DMS79 (cell line): ENCODE data around the gene PTPRC.

Experiments used
- DNase-seq: peaks from one replicate; lab custom pipeline; 2025; lab: John Stamatoyannopoulos, UW

The PTPRC gene

GRCh38 chr1:198620951-198621824 lies 17.7 kb upstream of the PTPRC start:
- no peak for DNase-seq

- DNase-seq: no peak
Observed at GRCh38 chr1:198622001-198622400, 16.8 kb upstream of the PTPRC start.

- no peak for DNase-seq
Observed at GRCh38 chr1:198623752-198624647, 14.8 kb upstream of the PTPRC start.

DNA sequence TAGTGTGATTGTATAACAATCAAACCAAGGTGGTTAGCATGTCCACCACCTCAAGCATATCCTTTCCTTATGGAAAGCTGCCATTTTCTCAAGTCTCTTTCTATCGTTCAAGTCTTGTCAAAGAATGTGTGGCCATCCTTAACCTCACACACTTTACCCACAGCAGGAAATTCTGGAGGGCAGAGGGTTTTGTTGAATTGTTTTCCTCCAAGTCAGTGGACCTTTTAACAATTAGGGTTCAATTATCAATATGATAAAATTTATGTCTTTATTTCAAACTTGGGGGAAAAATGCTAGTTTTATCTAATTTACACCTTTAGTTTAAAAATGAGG lies 14.2 kb upstream of the PTPRC start:
- no peak for DNase-seq

GRCh38 chr1:198627436-198628066 lies 11.3 kb upstream of the PTPRC start:
- no peak for DNase-seq

- no peak for DNase-seq
Observed at GRCh38 chr1:198628067-198628455, 10.8 kb upstream of the PTPRC start.

DNA sequence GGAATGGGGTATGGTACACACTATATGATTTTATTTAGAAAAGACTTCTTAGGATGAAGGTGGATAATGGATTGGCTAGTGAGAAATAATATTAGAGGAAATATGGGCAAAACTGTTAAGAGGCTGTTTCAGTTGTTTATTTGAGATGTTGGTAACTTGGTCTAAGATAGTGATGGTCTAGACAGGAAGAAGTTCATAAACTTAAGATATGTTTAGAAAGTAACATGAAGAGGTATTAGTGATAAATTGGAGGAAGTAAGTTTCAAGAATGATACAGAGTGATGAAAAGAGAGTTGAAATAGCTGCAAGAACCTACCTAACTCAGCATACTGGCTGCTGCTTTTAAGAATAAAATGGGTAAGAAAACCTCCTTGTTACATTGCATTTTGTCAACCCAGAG lies 9.2 kb upstream of the PTPRC start:
- no peak for DNase-seq

DNA sequence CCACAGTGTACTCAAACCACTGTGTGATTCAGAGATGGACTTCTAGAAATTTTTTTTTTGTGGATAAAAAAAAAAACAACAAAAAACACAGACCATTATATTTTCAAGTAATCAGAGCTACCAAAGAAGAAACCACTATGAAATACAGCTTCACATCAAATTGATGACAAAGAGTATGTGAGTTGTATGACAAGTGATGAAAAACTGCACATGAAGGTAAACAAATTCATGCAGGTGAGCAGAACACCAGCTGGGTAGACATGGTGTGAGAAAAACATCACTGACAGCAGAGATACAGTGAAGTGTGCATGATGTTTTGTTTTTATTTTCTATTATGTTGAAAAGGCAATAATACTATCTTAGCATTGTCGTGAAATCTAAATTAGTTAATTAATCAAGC lies 8.0 kb upstream of the PTPRC start:
- no peak for DNase-seq

GRCh38 chr1:198631292-198631691 lies 7.5 kb upstream of the PTPRC start:
- DNase-seq: no peak

DNA sequence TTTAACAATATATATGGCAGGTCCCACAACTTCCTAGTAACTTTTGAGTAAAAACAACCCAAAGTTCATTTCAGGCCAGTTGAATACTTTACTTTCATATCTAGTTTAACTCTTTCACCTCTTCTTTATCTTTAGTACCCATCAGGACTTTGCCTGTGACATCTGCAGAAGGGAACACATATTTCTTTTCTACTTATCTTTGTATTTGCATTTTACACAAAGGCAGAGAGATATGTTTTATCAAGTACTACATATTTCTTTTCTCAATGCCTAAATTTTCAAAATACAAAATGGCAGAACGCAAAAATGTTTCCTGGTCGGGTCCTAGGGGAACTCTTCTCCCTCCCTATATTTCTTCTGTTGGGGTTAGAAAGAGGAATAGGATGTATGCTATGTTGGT lies 6.8 kb upstream of the PTPRC start:
- DNase-seq: no peak

GRCh38 chr1:198633675-198634121 lies 5.1 kb upstream of the PTPRC start:
- no peak for DNase-seq

- DNase-seq: no peak
Observed at GRCh38 chr1:198635964-198636363, 2.9 kb upstream of the PTPRC start.

DNA sequence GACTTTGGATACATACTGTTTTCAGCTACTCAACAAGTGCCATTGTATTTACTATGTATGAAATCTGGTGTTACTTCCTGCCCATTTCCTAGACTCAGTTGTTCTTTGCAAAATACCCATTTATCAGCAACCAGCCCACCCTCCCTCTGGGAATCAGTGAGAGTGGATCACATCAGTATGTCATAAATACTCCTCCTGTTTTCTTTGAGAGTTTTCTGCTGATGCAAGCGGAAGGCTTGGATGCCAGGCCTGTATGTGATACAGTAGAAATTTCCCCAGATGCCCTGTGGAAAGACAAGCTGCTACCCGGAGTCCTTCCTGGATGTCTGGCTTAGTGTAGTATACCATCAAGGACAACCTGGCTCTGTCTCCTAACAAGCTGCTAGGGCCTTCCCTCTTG lies 2.4 kb upstream of the PTPRC start:
- DNase-seq: no peak

DNA sequence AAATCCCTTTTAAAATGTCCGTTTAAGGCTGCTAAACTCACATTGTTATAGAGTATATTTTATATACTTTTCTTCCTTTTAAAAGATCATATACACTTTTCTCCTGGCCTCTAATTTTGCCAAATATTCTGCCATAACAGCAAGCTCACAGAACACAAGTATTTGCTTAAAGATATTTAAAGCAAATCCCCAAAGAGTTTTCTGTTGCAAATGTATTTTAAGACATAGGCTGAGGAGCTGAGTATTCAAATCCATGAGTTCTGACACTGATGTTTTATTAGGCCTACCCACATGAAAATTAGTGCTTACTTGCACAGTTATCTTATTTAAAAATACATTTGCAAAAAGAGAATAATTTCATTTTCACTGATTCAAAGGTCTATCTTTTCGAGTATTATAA lies 1.7 kb upstream of the PTPRC start:
- DNase-seq: no peak

GRCh38 chr1:198637916-198638437 lies 863 bp upstream of the PTPRC start:
- DNase-seq: no peak

DNA sequence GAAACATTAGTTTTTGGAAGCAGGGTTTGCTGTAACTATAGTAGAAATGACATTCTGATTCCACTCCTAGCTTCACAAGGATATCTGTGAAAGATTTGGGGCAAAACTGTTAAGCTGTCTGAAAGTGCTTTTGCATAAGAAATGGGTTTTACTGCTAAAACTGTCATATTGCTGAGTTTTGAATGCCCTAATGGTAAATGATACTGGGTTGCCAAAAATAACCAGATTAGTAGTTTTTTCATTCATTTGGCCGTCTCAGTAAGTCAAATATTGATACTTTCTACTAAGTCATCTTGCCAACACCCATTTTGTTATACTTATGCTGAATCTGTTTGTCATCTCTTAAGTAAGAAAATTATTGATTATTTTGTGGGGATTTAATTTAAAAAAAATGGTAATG lies 399 bp upstream of the PTPRC start:
- DNase-seq: no peak

DNA sequence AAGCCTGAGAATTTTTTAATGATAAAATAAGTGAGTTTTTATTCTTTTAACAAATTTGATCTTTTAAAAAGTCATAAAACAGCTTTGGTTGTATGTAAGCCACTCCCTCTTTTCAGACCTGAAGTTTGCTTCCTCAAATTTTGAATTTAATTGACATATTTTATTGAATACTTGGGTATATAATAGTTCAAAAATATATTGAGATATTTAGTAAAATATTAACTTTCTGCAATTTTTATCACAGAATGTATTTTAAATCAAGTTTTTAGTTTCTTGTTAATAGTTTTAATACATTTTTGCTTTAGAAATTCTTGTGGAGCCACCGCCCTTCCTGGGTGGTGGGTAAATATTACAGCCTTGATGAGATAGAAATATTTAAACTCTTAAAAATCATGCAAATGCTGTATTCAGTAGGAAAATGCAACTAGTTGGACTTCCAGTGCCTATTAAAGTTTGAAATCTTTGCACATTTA lies 867 bp downstream of the PTPRC start:
- DNase-seq: no peak

DNA sequence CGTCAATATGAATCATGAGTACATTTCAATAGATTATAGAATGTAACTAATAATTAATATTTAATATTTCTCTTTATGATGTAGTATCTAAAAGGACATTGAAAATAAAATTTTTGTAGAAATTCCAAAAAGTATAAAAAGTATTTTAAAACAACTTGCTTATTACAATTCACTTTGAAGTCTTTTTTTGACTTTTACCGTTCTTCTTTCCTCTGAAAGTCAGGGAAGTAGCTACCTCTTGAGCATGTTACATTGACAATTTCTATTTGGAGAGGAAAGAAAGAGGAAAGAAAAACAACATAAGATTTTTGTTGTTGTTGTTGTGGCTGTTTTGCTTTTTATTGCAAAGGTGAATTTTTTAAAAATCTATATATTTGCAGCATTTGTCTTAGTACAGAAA lies 1.3 kb downstream of the PTPRC start:
- DNase-seq: no peak

- no peak for DNase-seq
Observed at GRCh38 chr1:198641501-198641900, 2.7 kb downstream of the PTPRC start.

GRCh38 chr1:198641966-198642668 lies 3.3 kb downstream of the PTPRC start:
- DNase-seq: no peak

- DNase-seq: no peak
Observed at GRCh38 chr1:198642983-198643382, 4.1 kb downstream of the PTPRC start.

DNA sequence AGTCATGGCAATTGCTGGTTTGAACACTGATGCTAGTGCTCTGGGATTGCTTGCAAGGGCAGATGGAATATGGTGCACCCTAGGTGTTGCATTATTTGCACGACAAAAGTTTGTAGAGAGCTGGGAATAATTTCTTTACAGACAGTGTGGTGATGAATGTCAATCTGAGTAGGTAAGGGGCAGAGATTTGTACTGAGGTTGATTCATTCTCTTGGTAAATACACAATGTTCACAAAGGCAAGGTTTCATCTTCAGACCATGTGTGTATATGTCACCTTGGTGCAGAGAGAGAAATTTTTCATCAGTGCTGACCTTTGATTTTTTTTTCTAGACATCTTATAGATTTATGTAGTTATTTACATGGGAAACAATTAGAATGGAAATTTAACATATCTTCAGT lies 5.0 kb downstream of the PTPRC start:
- no peak for DNase-seq
